ENCODE measurements around the gene GPR87. TPM values are rescaled to one million over a fixed set of nuclear protein-coding genes. Genes with fewer than 3 reads are reported as not detected.

Gene GPR87
- total RNA-seq, 2 experiments from 2014 or later = not detected

- H3K9me3 ChIP-seq (ENCODE audit: control insufficient read depth in 1 of 2, insufficient read depth in 1 of 2, low read length in 2 of 2) = no peaks in the 10 kb centered on the region
- ATAC-seq (ENCODE audit: poor library complexity) = no peak
- H3K27ac Mint-ChIP-seq = no peak overlapping the region
- H3K36me3 ChIP-seq (ENCODE audit: insufficient read depth, low read length) = no peaks in the 10 kb centered on the region
- CTCF ChIA-PET = no interaction called here
- intact Hi-C loops (cut with DNase I, micrococcal nuclease) = no loop called here
- no peaks in the 10 kb centered on the region for H3K36me3 Mint-ChIP-seq (ENCODE audit: low read depth)
- no peaks in the 10 kb centered on the region for H3K9me3 Mint-ChIP-seq
- no peaks in the 10 kb centered on the region for H3K27me3 Mint-ChIP-seq
- no peak overlapping the region for H3K27ac ChIP-seq (ENCODE audit: low read depth in 1 of 2, low read length in 2 of 2)
- DNase-seq = no peak
- POLR2A ChIA-PET = no interaction called here
- no peak overlapping the region for H3K4me3 ChIP-seq (ENCODE audit: low read length)
- H3K4me3 Mint-ChIP-seq = no peak overlapping the region
- H3K4me1 Mint-ChIP-seq (ENCODE audit: low read depth) = no peaks in the 10 kb centered on the region
- no peaks in the 10 kb centered on the region for H3K4me1 ChIP-seq (ENCODE audit: insufficient read depth, low read length)
- H3K27me3 ChIP-seq (ENCODE audit: control insufficient read depth in 1 of 2, insufficient read depth in 2 of 2, low read length in 2 of 2) = no peaks in the 10 kb centered on the region
- TF ChIP-seq CTCF (IDR thresholded peaks at IDR 0.05) = no peak
These were observed 53.6 kb downstream of the GPR87 start for GRCh38 chr3:151262871-151263525.

DNA sequence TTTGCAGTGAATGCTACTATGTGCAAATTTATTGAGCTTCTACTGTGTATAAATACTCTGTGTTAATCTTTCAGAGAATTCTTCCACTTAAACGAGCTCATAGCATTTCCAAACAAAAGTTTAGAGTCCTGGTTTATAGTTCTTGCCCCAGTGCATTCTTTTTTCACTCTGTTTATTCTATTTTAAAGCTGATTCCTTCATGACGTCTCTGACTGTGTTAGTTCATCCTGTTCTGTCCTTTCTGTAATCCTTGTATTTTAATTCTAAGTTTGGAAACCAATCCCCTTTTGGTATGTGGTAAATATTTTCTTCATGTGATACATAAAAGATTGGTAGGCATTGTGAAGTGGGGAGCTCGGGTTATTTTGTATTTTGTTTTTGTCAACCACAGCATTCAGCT is 57.0 kb downstream of the GPR87 start:
- Histone ChIP-seq H3K4me1 (ENCODE audit: insufficient read depth, low read length) (no peaks in the 10 kb centered on the region), H3K4me3 (ENCODE audit: low read length) (no peak overlapping the region), H3K27me3 (ENCODE audit: control insufficient read depth in 1 of 2, insufficient read depth in 2 of 2, low read length in 2 of 2) (no peaks in the 10 kb centered on the region), H3K9me3 (ENCODE audit: control insufficient read depth in 1 of 2, insufficient read depth in 1 of 2, low read length in 2 of 2) (no peaks in the 10 kb centered on the region), H3K27ac (ENCODE audit: low read depth in 1 of 2, low read length in 2 of 2) (no peak overlapping the region), H3K36me3 (ENCODE audit: insufficient read depth, low read length) (no peaks in the 10 kb centered on the region)
- Mint-ChIP-seq H3K4me3 (no peak overlapping the region), H3K27ac (no peak overlapping the region), H3K36me3 (ENCODE audit: low read depth) (no peaks in the 10 kb centered on the region), H3K9me3 (no peaks in the 10 kb centered on the region), H3K4me1 (ENCODE audit: low read depth) (no peaks in the 10 kb centered on the region), H3K27me3 (no peaks in the 10 kb centered on the region)
- ChIA-PET CTCF (interaction anchor here (1.3 kb wide), 1 partner anchor 9 kb away, joined by 3 read pairs; no protein-coding TSS in a partner anchor), POLR2A (no interaction called here)
- DNase-seq (no peak), ATAC-seq (ENCODE audit: poor library complexity) (no peak)
- no peak for TF ChIP-seq CTCF (IDR thresholded peaks at IDR 0.05)
- intact Hi-C loops (cut with DNase I, micrococcal nuclease) = no loop called here

GRCh38 chr3:151256749-151257148 is 59.9 kb downstream of the GPR87 start:
- no peak for TF ChIP-seq CTCF (IDR thresholded peaks at IDR 0.05)
- DNase-seq (no peak), ATAC-seq (ENCODE audit: poor library complexity) (no peak)
- H3K9me3 ChIP-seq (ENCODE audit: control insufficient read depth in 1 of 2, insufficient read depth in 1 of 2, low read length in 2 of 2) = no peaks in the 10 kb centered on the region
- ChIA-PET POLR2A (interaction anchor here (1.4 kb wide), 1 partner anchor 12 kb away, joined by 4 read pairs; no protein-coding TSS in a partner anchor), CTCF (interaction anchor here (0.6 kb wide), 1 partner anchor 461 kb away, joined by 3 read pairs; no protein-coding TSS in a partner anchor)
- Mint-ChIP-seq H3K4me1 (ENCODE audit: low read depth) (no peaks in the 10 kb centered on the region), H3K27ac (no peak overlapping the region), H3K4me3 (no peak overlapping the region), H3K9me3 (no peaks in the 10 kb centered on the region), H3K36me3 (ENCODE audit: low read depth) (no peaks in the 10 kb centered on the region), H3K27me3 (no peaks in the 10 kb centered on the region)
- H3K36me3 ChIP-seq (ENCODE audit: insufficient read depth, low read length) = no peaks in the 10 kb centered on the region
- no peak overlapping the region for H3K27ac ChIP-seq (ENCODE audit: low read depth in 1 of 2, low read length in 2 of 2)
- H3K27me3 ChIP-seq (ENCODE audit: control insufficient read depth in 1 of 2, insufficient read depth in 2 of 2, low read length in 2 of 2) = no peaks in the 10 kb centered on the region
- intact Hi-C loops (cut with DNase I, micrococcal nuclease) = no loop called here
- no peak overlapping the region for H3K4me3 ChIP-seq (ENCODE audit: low read length)
- H3K4me1 ChIP-seq (ENCODE audit: insufficient read depth, low read length) = no peaks in the 10 kb centered on the region

Data from CD4-positive, alpha-beta T cell (primary cell).